Muscle of leg (tissue), 11 donors: ENCODE data around the gene ZSCAN23. TPM values are rescaled to one million over a fixed set of nuclear protein-coding genes. Genes with fewer than 3 reads are reported as not detected.

Experiments
- DNase-seq: peaks from one replicate; pipeline ENCODE4 v3.0.0; 2013
- H3K27ac ChIP-seq: one replicate; pipeline ENCODE4 v1.5.1; 2013; ENCODE audit warnings: mild to moderate bottlenecking, low read length, control low read depth
- H3K27me3 ChIP-seq: one replicate; pipeline ENCODE4 v1.6.1; 2013; ENCODE audit warnings: low read length; ENCODE audit not compliant: control insufficient read depth, insufficient read depth
- H3K36me3 ChIP-seq: one replicate; pipeline ENCODE4 v1.6.1; 2013; ENCODE audit warnings: low read length; ENCODE audit not compliant: control insufficient read depth, insufficient read depth
- H3K4me1 ChIP-seq: one replicate; pipeline ENCODE4 v1.6.1; 2013; ENCODE audit warnings: low read length; ENCODE audit not compliant: control insufficient read depth, insufficient read depth
- H3K4me3 ChIP-seq: one replicate; pipeline ENCODE4 v1.5.1; 2013; ENCODE audit warnings: low read length, control low read depth
- H3K9me3 ChIP-seq: replicated peaks from 2 replicates; pipeline ENCODE4 v1.6.1; 2013; ENCODE audit warnings: low read depth, low read length; ENCODE audit not compliant: control insufficient read depth
- WGBS: methylation state at CpG from one replicate; pipeline ENCODE4 v1.1.5; 2013; ENCODE audit warnings: missing lambda C conversion rate; ENCODE audit not compliant: insufficient coverage; 5-methylcytosine and 5-hydroxymethylcytosine counted together
- polyA plus RNA-seq, 8 donors: library from polyadenylated mRNA; unstranded; fragments of 120-200 nt; gene quantifications; one replicate each; pipeline versions ENCODE4 v1.2.1 to v1.2.3, GENCODE V29; 2013; ENCODE audit warnings: inconsistent platforms in 1 of 8, low replicate concordance in 1 of 8; ENCODE audit not compliant: insufficient read length in 8 of 8, insufficient read depth in 1 of 8
- total RNA-seq: library from RNA; stranded (reverse); fragments of 120-200 nt; gene quantifications from one replicate; pipeline ENCODE4 v1.2.4, GENCODE V29; 2013

Gene ZSCAN23
- total and polyA plus RNA-seq, 9 donors = 3.1 to 6.5 (median 5.5) TPM

- Histone ChIP-seq H3K36me3 (no peaks in the 10 kb centered on the region), H3K4me3 (peak overlapping the region; percentile 66), H3K9me3 (no peaks in the 10 kb centered on the region), H3K27me3 (peaks cover 6% of the 10 kb centered on the region), H3K27ac (no peak overlapping the region), H3K4me1 (peaks cover 7% of the 10 kb centered on the region)
- no CpG with 5 or more reads among the region's 7 CpGs for WGBS
- DNase-seq = no peak
Observed at GRCh38 chr6:28442586-28442985, 705 bp downstream of the ZSCAN23 start.

- 71% methylated on average over 1 of the region's 3 CpGs for WGBS
- no peaks in the 10 kb centered on the region for H3K27me3 ChIP-seq
- H3K4me1 ChIP-seq = no peaks in the 10 kb centered on the region
Observed at GRCh38 chr6:28436404-28436803, 6.9 kb downstream of the ZSCAN23 start.

GRCh38 chr6:28433119-28433518 lies 10.2 kb downstream of the ZSCAN23 start:
- Histone ChIP-seq H3K27ac (no peak overlapping the region), H3K4me1 (no peaks in the 10 kb centered on the region), H3K4me3 (no peak overlapping the region), H3K9me3 (no peaks in the 10 kb centered on the region), H3K27me3 (no peaks in the 10 kb centered on the region), H3K36me3 (peaks cover 31% of the 10 kb centered on the region)
- DNase-seq = no peak

More at GRCh38 chr6:28436404-28436803, 6.9 kb downstream of the ZSCAN23 start:
- no peaks in the 10 kb centered on the region for H3K9me3 ChIP-seq
- peaks cover 19% of the 10 kb centered on the region for H3K36me3 ChIP-seq
- H3K4me3 ChIP-seq = no peak overlapping the region
- no peak overlapping the region for H3K27ac ChIP-seq
- DNase-seq = no peak

- Histone ChIP-seq H3K27ac (no peak overlapping the region), H3K9me3 (peaks cover 8% of the 10 kb centered on the region), H3K4me1 (no peaks in the 10 kb centered on the region), H3K4me3 (no peak overlapping the region), H3K27me3 (no peaks in the 10 kb centered on the region), H3K36me3 (peaks cover 23% of the 10 kb centered on the region)
- DNase-seq = no peak
- 82% methylated on average over 14 of the region's 16 CpGs for WGBS
Observed at GRCh38 chr6:28429781-28430180, 13.5 kb downstream of the ZSCAN23 start.

GRCh38 chr6:28425944-28426541 lies 17.2 kb downstream of the ZSCAN23 start:
- peaks cover 24% of the 10 kb centered on the region for H3K36me3 ChIP-seq
- peaks cover 8% of the 10 kb centered on the region for H3K9me3 ChIP-seq
- no peaks in the 10 kb centered on the region for H3K4me1 ChIP-seq
- H3K27ac ChIP-seq = no peak overlapping the region
- no peak for DNase-seq
- H3K4me3 ChIP-seq = no peak overlapping the region
- WGBS = no CpG with 5 or more reads among the region's 4 CpGs
- no peaks in the 10 kb centered on the region for H3K27me3 ChIP-seq

- Histone ChIP-seq H3K4me1 (no peaks in the 10 kb centered on the region), H3K36me3 (peaks cover 14% of the 10 kb centered on the region), H3K27me3 (no peaks in the 10 kb centered on the region), H3K27ac (no peak overlapping the region), H3K9me3 (peaks cover 8% of the 10 kb centered on the region), H3K4me3 (no peak overlapping the region)
- no peak for DNase-seq
Observed at GRCh38 chr6:28424163-28424562, 19.1 kb downstream of the ZSCAN23 start.

GRCh38 chr6:28423546-28423945 lies 19.7 kb downstream of the ZSCAN23 start:
- WGBS = no CpG with 5 or more reads among the region's 1 CpG
- H3K9me3 ChIP-seq = peaks cover 8% of the 10 kb centered on the region
- peaks cover 14% of the 10 kb centered on the region for H3K36me3 ChIP-seq
- no peak overlapping the region for H3K27ac ChIP-seq
- H3K4me3 ChIP-seq = no peak overlapping the region
- H3K4me1 ChIP-seq = no peaks in the 10 kb centered on the region
- no peaks in the 10 kb centered on the region for H3K27me3 ChIP-seq
- no peak for DNase-seq

- Histone ChIP-seq H3K4me3 (no peak overlapping the region), H3K27ac (no peak overlapping the region), H3K27me3 (no peaks in the 10 kb centered on the region), H3K9me3 (peaks cover 15% of the 10 kb centered on the region), H3K4me1 (no peaks in the 10 kb centered on the region), H3K36me3 (no peaks in the 10 kb centered on the region)
- DNase-seq = no peak
Observed at GRCh38 chr6:28413681-28414080, 29.6 kb downstream of the ZSCAN23 start.

GRCh38 chr6:28410767-28411166 lies 32.5 kb downstream of the ZSCAN23 start:
- DNase-seq = no peak
- Histone ChIP-seq H3K4me3 (no peak overlapping the region), H3K9me3 (peaks cover 15% of the 10 kb centered on the region), H3K4me1 (no peaks in the 10 kb centered on the region), H3K36me3 (no peaks in the 10 kb centered on the region), H3K27ac (no peak overlapping the region), H3K27me3 (no peaks in the 10 kb centered on the region)
- no CpG with 5 or more reads among the region's 2 CpGs for WGBS

- Histone ChIP-seq H3K4me1 (no peaks in the 10 kb centered on the region), H3K9me3 (peaks cover 13% of the 10 kb centered on the region), H3K27ac (no peak overlapping the region), H3K36me3 (no peaks in the 10 kb centered on the region), H3K27me3 (no peaks in the 10 kb centered on the region), H3K4me3 (no peak overlapping the region)
- WGBS = no CpG with 5 or more reads among the region's 5 CpGs
- DNase-seq = no peak
Observed at GRCh38 chr6:28408076-28408802, 35.1 kb downstream of the ZSCAN23 start.
